Measurements from ENCODE around the gene DCLRE1B. TPM values are rescaled to one million over a fixed set of nuclear protein-coding genes. Genes with fewer than 3 reads are reported as not detected.

The DCLRE1B gene
- total RNA-seq, 1 donor from 2014 or later, result 6.1 TPM

GRCh38 chr1:113935176-113935575 lies 30.1 kb downstream of the DCLRE1B start:
- no peak overlapping the region for H3K27ac Mint-ChIP-seq (ENCODE audit: unreplicated experiment)
- peaks cover 5% of the 10 kb centered on the region for H3K27me3 Mint-ChIP-seq (ENCODE audit: unreplicated experiment)
- peaks cover 17% of the 10 kb centered on the region for H3K4me1 Mint-ChIP-seq (ENCODE audit: low read depth, unreplicated experiment)
- no peaks in the 10 kb centered on the region for H3K36me3 Mint-ChIP-seq (ENCODE audit: unreplicated experiment)
- no peak for DNase-seq
- no peak overlapping the region for H3K4me3 Mint-ChIP-seq (ENCODE audit: unreplicated experiment)
- no peak for TF ChIP-seq CTCF (IDR thresholded peaks at IDR 0.05; ENCODE audit: partially characterized antibody, unreplicated experiment)
- peaks cover 5% of the 10 kb centered on the region for H3K9me3 Mint-ChIP-seq (ENCODE audit: unreplicated experiment)

GRCh38 chr1:113935970-113936369 lies 30.8 kb downstream of the DCLRE1B start:
- no peaks in the 10 kb centered on the region for H3K36me3 Mint-ChIP-seq (ENCODE audit: unreplicated experiment)

GRCh38 chr1:113937146-113937545 lies 32.0 kb downstream of the DCLRE1B start:
- Mint-ChIP-seq H3K4me3 (ENCODE audit: unreplicated experiment) (no peak overlapping the region), H3K27me3 (ENCODE audit: unreplicated experiment) (peaks cover 2% of the 10 kb centered on the region), H3K27ac (ENCODE audit: unreplicated experiment) (no peak overlapping the region)

More at GRCh38 chr1:113935970-113936369, 30.8 kb downstream of the DCLRE1B start:
- no peak for TF ChIP-seq CTCF (IDR thresholded peaks at IDR 0.05; ENCODE audit: partially characterized antibody, unreplicated experiment)
- Mint-ChIP-seq H3K4me3 (ENCODE audit: unreplicated experiment) (no peak overlapping the region), H3K4me1 (ENCODE audit: low read depth, unreplicated experiment) (peaks cover 15% of the 10 kb centered on the region), H3K9me3 (ENCODE audit: unreplicated experiment) (peaks cover under 1% of the 10 kb centered on the region), H3K27me3 (ENCODE audit: unreplicated experiment) (peaks cover 2% of the 10 kb centered on the region), H3K27ac (ENCODE audit: unreplicated experiment) (no peak overlapping the region)
- DNase-seq, result no peak

GRCh38 chr1:113938192-113938591 lies 33.1 kb downstream of the DCLRE1B start:
- Mint-ChIP-seq H3K27me3 (ENCODE audit: unreplicated experiment) (peaks cover 2% of the 10 kb centered on the region), H3K4me1 (ENCODE audit: low read depth, unreplicated experiment) (peaks cover 4% of the 10 kb centered on the region), H3K9me3 (ENCODE audit: unreplicated experiment) (no peaks in the 10 kb centered on the region), H3K4me3 (ENCODE audit: unreplicated experiment) (no peak overlapping the region), H3K27ac (ENCODE audit: unreplicated experiment) (no peak overlapping the region), H3K36me3 (ENCODE audit: unreplicated experiment) (no peaks in the 10 kb centered on the region)
- DNase-seq, result no peak
- TF ChIP-seq CTCF (IDR thresholded peaks at IDR 0.05; ENCODE audit: partially characterized antibody, unreplicated experiment), result no peak

More at GRCh38 chr1:113937146-113937545, 32.0 kb downstream of the DCLRE1B start:
- H3K4me1 Mint-ChIP-seq (ENCODE audit: low read depth, unreplicated experiment), result peaks cover 9% of the 10 kb centered on the region
- no peaks in the 10 kb centered on the region for H3K9me3 Mint-ChIP-seq (ENCODE audit: unreplicated experiment)
- TF ChIP-seq CTCF (IDR thresholded peaks at IDR 0.05; ENCODE audit: partially characterized antibody, unreplicated experiment), result no peak
- no peaks in the 10 kb centered on the region for H3K36me3 Mint-ChIP-seq (ENCODE audit: unreplicated experiment)
- DNase-seq, result no peak

GRCh38 chr1:113940365-113941244 lies 35.5 kb downstream of the DCLRE1B start:
- Mint-ChIP-seq H3K27me3 (ENCODE audit: unreplicated experiment) (peaks cover 2% of the 10 kb centered on the region), H3K4me1 (ENCODE audit: low read depth, unreplicated experiment) (no peaks in the 10 kb centered on the region), H3K27ac (ENCODE audit: unreplicated experiment) (no peak overlapping the region), H3K36me3 (ENCODE audit: unreplicated experiment) (peaks cover 8% of the 10 kb centered on the region), H3K9me3 (ENCODE audit: unreplicated experiment) (peaks cover 1% of the 10 kb centered on the region), H3K4me3 (ENCODE audit: unreplicated experiment) (no peak overlapping the region)
- DNase-seq, result no peak
- TF ChIP-seq CTCF (IDR thresholded peaks at IDR 0.05; ENCODE audit: partially characterized antibody, unreplicated experiment), result no peak

Measured in glutamatergic neuron (in vitro differentiated cells).